Activated CD8-positive, alpha-beta memory T cell treated with anti-CD3 and anti-CD28 coated beads, Interleukin-2, amount 50 U/mL, for 48 hours (primary cell): ENCODE measurements around the gene TNKS2.
"Not testable (repeated sequence)": the region's sequence is repeated elsewhere in the genome, so short reads cannot be mapped to it uniquely, and the experiment has no call there.

Source experiments
- DNase-seq: peaks from one replicate; pipeline ENCODE4 v3.0.0-alpha.2; 2020

Gene TNKS2

DNA sequence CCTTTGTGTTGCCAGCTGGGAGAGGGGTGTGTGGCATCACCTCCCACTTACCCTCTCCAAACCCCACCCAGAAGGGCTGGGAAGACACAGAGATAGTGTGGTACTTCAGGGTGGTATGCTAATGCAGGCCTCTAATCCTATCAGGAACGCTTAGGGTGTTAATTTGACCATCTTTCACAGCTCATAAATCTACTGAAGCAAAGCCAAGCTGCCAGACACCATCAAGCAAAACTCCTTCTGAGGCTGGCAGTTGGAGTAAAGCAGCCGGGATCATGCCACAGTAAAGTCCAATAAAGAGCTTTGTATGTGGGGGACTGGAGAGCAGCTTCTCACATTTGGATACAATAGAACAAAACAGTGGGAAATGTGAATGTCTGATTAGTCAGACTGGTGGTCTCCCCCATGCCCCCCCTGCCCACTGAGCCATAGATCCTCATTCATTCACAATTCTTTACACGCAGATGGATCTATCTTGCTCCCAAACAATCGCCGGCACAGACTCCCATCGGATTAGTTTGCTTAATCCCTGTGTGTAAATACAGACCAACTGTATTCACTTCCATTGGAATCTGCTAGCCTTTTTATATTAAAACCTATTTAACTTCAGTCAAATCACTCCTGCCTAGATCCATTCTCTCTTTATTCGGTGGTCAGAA lies 81.4 kb downstream of the TNKS2 start:
- DNase-seq = no peak

DNA sequence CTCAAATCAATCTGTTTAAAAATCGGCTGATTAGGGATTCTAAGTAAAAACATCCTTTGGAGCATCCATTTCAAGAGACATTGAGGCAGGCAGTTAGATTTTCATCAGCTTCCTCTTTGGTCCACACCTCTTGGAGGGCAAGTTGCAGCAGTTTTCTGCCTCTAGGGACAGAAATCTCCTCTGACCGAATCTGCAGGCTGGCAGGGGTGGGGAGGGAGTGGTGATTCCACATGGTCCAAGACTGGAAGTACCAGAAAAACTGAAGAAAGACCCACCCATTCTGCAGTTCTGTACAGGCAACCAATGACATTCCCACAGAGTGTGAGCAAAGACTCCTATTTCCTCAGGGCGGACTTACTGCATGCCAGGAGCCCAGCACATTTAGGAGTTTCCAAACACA lies 82.1 kb downstream of the TNKS2 start:
- no peak for DNase-seq

DNA sequence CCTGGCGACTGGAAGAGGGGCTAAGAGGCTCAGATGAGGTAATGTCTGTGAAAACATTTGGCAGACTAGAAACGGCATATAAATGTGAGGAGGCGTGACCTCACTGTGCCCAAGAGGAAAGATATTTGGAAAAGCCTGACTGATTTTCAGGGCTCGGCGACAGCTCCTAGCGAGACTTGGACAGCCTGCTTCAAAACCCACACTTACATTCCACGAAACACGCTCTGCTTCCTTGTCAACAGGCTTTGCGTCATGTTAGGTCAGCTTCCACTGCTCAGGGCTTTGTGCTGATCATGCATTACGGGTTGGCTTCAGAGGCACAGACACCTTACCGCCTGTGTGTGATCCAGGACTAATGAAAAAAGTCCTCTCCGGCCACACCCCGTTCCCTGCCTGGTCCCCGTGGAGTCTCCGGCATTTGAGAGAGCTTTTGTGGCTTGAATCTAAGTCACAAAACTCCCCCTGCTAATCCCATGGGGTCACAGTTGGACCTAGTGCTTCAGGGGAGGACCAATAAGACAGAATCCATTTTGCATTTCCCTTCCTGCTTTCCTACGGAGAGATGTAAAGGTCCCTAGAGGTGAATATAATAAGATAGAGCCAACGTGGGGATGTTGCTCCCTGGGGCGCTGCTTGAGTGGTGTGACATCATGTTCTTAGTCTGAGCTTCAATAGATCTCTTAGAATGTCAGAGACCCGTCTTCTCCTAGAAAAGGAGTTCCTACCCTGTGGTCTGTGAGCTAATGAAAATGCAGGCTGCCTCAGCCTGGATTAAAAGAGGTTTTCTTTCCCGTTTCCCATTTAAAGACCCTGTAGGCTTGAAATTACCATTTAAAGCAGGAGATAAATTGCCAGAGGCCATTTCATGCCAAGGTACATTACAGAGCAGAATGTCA lies 85.6 kb downstream of the TNKS2 start:
- DNase-seq = no peak

DNA sequence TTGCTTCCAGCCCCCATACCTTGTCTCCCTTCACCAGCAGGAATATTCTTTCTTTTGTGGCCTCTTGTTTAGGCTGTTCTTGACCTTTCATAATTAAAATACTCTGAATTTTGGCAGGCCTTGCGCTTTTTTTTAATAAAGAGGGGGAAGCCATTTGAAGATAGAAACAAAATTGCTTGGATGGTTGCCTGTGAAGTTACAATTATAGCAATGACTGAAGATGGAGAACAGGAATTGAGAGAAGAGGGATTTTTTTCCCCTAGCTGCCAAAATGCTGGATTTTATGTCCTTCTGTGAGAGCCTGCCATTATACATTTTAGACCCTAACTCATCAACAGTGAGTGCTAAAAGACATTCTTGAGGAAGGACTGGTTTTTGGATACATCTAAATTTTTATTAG lies 86.3 kb downstream of the TNKS2 start:
- DNase-seq = no peak

DNA sequence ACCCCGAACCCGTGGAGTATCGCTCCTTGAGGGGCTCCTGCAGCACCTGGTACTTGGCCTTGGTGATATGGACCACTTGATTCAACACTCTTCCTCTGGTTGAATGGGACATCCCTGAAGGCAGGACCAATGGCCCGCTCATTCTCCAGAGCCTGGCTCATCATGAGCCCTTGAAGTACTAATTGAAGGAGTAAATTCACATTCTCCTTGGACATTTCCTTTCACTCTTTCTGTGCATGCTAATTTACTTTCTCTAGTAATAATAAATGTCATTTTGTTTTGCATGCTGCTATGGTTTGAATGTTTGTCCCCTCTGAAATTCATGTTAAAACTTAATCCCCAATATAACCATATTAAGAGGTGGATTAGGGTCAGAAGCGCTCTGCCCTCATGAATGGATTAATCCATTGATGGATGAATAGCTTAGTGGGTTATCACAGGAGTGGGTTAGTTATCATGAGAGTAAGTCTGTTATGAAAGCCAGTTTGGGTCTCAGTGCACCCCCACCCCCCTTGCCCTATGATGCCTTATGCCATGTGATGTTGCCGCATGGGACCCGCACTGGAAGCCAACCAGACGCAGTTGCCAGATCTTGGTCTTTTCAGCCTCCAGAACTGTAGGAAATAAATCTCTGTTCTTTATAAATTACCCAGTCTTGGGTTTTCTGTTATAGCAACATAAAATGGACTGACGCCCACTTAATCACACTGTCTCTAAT lies 87.3 kb downstream of the TNKS2 start:
- no peak for DNase-seq

DNA sequence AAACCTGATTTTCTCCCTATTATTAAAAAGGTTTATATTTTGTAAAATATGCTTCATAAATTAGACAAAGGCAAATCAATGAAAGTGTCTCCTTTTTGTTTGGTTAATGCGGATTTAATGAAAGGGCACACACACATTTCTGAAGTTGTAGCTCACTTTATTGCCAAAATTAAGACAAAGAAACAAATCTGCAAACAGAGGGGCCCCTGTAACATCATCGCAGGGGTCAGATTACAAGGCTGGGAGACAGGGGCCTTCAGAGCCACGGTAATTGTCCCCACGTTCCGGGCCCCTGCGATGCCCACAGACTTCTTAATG lies 88.7 kb downstream of the TNKS2 start:
- DNase-seq = no peak

DNA sequence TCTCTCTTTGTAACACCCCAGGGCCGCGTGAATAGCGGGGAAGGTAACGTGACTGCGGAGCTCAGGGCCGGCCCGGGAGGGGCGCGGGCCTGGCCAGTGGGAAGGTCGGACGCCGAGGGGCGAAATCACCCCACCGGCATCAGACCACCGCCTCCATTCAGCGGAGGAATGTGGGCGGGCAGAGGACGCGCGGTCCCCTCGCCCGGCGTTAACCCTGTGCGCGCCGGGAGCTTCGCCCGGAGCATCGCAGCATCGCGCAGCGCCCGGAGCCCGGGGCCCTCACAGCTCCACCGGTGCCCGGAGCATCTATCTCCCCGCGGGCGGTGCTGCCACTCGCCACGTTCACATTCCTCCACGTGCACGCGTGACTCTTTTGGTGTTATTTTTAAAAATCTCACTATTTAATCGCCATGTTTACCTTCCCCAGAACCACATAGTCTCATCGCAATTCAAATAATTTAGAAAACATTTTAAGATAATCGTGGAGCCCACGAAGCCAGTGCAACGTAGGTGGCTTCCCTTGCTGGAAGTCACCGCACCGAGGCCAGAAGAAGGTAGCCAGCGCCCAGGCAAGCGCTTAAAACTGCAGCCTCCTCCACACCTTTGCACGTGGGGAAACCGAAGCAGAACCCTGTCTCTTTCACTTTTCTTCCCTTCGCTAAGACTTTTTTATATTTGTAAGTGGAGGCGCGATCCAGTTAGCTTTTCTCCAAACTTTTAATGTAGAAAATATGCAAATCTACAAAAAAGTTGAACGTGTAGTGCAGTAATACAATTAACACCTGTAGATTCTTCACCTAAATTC lies 89.2 kb downstream of the TNKS2 start:
- DNase-seq = peak; percentile 65

DNA sequence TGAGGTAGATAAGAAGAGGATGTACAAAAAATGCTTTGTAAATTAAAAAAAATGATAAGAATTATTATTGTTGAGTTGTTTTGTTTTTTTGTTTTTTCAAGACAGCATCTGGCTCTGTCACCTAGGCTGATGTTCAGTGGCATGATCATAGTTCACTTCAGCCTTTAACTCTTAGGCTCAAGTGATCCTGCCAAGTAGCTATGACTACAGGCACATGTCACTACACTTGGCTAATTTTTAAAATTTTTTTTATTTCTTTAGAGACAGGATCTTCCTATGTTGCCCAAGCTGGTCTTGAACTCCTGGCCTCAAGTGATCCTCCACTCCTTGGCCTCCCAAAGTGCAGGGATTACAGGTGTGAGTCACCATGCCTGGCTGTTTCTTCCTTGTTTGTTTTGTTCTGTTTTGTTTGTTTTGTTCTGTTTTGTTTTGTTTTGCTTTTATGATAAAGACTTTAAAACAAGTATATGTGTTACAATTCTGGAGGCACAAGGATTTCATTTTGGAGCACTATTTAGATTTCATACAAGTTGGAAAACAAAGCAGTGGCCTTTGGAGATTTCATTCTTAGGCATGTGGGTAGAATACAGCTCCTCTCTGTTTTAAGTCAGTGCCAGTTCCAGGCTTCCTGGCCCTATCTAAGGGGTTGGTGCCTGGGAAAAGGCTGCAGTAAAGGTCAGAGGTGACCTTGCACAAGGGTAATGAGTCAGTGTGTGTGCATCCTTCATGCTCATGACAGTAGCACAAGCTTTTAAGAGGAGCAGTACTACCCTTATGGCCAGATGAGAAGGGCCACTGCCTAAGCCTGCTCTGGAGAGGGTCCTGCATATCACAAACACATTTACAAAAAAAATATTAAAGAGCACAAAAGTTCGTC lies 93.1 kb downstream of the TNKS2 start:
- no peak for DNase-seq

DNA sequence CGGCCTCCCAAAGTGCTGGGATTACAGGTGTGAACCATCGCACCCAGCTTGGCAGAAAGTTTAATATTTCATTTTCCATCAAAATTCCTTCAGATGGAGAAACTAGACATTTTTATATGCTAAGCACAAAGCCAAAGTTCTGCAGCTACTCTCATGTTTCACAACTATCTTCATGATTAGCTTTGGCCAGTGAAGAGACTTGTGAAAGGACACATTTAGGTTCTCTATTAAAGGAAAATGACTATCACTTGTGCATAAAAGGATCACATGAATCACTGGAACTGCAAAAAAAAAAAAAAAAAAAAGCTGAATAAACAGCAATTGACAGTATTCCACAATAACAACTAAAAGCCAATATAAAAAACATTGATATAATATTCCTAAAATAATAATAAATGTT lies 94.8 kb downstream of the TNKS2 start:
- DNase-seq = no peak

DNA sequence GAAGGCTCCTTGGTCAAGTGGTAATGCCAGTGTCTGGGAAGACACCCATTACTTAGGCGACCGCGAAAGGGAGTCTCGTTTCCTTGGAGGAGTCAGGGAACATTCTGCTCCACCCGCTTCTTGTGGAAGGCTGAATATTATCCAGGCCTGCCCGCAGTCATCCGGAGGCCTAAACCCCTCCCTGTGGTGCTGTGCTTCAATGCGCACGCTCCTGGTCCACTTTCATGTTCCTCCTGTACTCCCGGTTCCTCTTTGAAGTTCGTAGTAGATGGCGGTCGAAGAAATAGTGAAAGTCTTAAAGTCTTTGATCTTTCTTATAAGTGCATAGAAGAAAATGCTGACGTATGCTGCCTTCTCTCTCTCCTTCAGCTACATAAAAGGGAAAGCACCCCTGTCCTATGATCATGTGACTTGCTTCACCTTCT lies 96.0 kb downstream of the TNKS2 start:
- DNase-seq = not testable (repeated sequence)

DNA sequence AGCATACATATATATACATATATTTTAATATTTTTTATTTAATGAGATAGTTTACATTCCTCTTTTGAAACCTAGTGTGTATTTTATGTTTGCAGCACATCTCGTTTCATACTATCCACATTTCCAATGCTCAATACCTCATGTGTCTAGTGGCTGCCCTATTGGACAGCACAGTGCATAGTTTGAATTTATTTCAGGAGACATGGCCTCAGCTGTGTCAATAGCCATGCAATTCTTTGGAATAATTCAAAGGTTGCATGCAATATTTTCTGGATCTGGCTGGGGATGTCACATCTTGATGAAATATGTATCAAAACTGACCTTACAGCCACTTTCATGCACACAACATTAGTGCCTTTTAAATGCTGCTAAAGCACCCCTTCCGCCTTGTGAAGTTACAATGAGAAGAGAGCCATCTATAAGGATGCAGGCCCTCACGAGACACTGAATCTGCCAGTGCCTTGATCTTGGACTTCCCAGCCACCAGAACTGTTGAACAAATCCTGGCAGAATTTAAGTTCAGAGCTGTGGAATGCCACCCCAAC lies 98.1 kb downstream of the TNKS2 start:
- no peak for DNase-seq

DNA sequence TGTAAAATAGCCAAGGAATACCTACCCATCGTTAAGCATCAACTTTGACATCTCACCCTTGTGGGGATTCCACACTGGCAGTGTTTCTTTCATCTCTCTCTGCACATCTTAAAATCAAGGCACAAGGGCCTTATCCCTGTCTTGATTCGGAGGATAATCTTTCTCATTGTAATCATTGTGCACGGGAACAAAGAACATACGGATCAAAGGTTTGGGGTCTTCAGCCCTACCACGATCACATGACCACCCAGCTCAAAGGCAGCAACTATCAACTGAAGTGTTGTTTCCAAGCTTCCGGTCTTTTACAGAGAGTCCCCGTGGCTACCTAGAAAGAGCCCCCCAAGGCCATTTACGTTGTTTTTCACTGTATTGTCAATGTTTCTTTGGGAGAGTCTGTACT lies 99.2 kb downstream of the TNKS2 start:
- no peak for DNase-seq

DNA sequence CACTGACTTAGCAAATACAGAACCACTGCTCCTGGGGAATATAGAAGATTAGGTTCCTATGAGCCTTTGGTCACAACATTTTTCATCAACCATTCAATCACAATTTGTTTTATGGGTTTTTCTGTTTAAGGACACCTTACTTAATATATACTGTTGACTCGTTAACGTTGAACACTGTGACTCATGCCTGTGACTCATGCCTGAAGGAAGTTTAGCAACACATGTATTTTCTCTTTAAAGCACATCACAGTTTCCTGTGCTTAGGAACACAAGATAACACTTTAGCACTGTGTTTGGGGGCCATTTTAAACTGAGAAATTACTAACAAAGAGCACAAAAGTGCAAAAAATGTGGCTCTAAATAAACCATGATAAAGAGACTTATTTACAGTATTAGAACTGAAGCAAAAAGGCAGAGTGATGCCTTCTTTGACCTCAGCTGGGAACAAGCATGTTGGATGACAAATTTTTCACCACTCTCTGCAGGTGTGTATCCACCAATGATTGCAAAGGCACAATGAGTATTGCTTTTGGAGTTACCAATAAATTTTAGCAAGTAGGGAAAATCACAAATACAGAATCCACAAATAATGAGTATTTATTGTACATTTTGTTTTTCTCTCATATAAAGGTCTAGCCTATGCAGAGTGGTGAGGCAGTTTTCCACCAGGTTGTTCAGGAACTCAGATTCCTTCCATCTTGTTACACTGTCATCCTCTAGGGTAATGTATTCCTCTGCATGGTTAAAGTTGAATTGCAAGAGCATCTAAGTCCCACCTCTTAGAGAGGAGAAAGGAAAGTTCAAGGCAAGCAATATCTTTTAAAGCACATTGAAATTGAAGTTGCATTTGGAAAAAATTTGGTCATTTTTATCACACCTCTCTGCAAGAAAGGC lies 103.8 kb downstream of the TNKS2 start:
- DNase-seq = no peak

DNA sequence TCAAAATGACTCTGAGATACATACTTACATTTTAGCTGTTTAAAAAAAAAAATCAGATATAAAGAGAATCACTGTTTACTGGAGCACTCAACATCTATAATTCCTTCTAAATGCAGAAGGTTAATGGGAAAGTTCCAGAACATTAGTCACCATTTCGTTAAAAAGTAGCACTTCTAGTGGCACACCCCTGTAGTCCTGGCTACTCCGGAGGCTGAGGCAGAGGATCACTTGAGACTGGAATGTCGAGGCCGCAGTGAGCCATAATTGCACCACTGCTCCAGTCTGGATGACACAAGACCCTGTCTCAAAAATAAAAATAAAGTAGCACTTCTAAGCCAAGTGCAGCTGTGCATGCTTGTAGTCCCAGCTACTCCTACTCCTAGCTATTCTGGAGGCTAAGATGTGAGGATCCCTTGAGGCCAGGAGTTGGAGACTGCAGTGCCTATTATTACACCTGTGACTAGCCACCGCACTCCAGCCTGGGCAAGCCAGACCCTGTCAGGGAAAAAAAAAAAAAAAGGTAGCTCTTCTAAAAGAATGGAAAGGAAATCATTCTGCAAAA lies 108.9 kb downstream of the TNKS2 start:
- no peak for DNase-seq

DNA sequence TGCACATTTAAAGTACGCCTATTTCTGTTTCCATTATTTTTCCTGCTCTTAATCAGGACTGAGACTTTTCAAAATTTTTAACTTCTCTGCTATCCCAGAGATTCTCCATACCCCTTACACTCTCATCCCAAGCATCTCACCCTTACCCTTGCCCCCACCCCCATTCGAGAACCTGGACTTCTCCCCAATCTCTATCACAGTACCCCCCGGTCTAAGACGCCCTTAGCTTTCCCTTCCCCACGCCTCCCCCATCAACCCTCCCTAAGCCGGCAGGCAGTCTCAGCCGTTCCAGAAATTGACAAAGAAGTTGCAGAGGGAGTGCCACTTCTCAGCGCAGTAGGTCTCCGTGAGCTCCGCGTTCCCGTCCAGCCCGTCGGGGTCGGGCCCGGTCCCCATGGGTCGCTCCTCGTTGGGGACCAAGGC lies 109.7 kb downstream of the TNKS2 start:
- no peak for DNase-seq

DNA sequence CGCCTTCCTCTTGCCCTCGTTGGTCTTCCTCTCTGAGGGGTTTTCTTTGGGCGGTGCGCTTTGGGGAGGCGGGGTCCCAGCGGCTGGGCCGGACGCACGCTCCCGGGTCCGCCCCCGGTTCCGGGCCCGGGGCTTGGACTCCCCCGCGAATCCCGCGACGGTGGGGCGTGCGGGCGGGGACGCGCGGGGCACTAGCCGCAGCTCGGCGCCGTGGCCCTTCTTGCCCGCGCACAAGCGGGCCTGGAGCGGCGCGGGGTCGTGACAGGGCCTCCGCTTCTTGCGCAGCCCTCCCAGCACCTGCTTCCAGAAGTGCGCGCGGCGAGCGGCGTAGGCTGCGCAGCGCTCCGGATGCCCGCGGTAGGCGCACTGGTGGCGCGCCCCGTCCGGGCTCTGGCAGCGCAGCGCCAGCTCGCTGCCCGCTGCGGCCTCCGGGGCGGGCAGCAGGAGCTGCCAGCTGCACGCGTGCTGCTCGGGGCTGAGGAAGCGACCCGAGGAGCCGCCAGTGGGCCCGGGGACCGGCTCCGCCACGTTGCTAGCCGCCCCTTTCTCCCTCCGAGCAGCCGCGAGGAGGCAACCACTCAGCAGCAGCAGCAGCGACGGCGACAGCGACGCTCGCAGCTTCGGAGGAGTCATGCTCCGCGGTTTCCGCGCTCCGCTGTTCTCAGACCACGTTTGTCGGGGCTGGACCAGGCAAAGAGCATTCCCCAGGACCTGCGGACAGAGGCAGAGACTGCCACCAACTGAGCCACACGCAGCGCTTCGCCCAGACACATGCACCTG lies 110.3 kb downstream of the TNKS2 start:
- peak; percentile 87 for DNase-seq

DNA sequence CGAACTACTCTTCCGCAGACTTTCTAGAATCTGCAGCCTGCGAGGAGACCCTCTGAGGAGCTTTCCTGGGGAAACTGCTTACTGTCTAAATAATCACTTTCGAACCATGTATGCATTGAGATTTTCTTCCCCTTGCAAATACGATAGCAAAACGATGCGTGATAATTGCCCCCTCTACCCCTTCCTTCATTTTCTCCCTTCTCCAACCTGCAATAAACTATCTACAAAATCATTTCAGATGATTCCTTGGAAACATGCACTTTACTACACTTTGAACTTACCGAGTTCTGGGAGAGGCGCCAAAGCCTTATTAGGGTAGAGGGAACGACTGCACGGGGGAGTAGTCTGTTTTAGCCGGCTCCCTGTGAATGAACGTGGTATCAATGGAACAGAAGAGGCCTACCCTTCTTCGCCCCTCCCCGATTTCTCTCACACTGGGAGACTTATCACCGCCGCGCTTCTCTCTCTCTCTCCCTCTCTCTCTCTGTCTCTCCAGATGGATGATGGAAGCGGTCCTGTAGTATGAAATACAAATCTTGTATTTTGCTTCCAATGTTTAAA lies 111.0 kb downstream of the TNKS2 start, which contains the start of gene FGFBP3:
Gene FGFBP3 (minus strand): TSS at position 370 of the 561 bp plus-strand sequence. CDS start 517 bp downstream, outside the sequence.
- DNase-seq = peak; percentile 60

DNA sequence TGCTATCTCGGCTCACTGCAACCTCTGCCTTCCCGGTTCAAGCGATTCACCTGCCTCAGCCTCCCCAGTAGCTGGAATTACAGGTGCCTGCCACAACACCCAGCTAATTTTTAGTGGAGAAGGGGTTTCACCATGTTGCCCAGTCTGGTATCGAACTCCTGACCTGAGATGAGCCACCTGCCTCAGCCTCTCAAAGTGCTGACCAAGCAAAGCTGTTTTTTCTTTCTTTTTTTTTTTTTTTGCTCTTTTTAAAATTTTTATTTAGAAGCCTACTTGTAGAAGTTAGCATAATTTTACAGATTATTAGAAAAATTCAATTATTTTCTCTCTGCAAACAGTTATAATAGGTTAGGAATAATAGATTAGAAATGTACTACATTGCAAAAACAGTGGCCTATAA lies 112.2 kb downstream of the TNKS2 start:
- DNase-seq = no peak
